ENCODE data around the gene METAP1D. TPM values are rescaled to one million over a fixed set of nuclear protein-coding genes. Genes with fewer than 3 reads are reported as not detected.

METAP1D gene
- total and polyA plus RNA-seq, 7 donors: 6.3 to 12.4 (median 10.0) TPM

GRCh38 chr2:172085460-172086159 lies 85.9 kb downstream of the METAP1D start, which contains the start of gene DLX1:
TSS of gene DLX1 (plus strand) at chr2:172085507. CDS start at chr2:172085678, 171 bp downstream.
- DNase-seq (no peak), ATAC-seq (peak in 2 of 4 donors; percentile 10 to 26)
- no peaks in the 10 kb centered on the region for H3K9me3 ChIP-seq
- H3K36me3 ChIP-seq (ENCODE audit: insufficient read depth in 1 of 2, low read depth in 1 of 2): no peaks in the 10 kb centered on the region
- H3K4me3 ChIP-seq: peak within 1 kb of the TSS; percentile 66
- TF ChIP-seq CTCF (IDR thresholded peaks at IDR 0.05): no peak
- WGBS, 3 donors: 3 to 4% (median 4%) methylated on average over 34 of the region's 34 CpGs
- intact Hi-C loops (cut with DNase I): no loop called here
- no peak within 1 kb of the TSS for H3K27ac ChIP-seq
- peaks cover 39% of the 10 kb centered on the region for H3K4me1 ChIP-seq
- peaks cover 0 to 99% (median 83%) of the 10 kb centered on the region in 3 donors for H3K27me3 ChIP-seq (ENCODE audit: insufficient read depth in 3 of 3, low read length in 2 of 3)

- H3K27ac ChIP-seq: no peak overlapping the region
- H3K9me3 ChIP-seq: no peaks in the 10 kb centered on the region
- ATAC-seq: no peak
- no peak for DNase-seq
- TF ChIP-seq CTCF (IDR thresholded peaks at IDR 0.05): no peak
- H3K27me3 ChIP-seq (ENCODE audit: insufficient read depth in 3 of 3, low read length in 2 of 3): peaks cover 0 to 100% (median 80%) of the 10 kb centered on the region in 3 donors
- peak overlapping the region; percentile 66 for H3K4me3 ChIP-seq
- H3K36me3 ChIP-seq (ENCODE audit: insufficient read depth in 1 of 2, low read depth in 1 of 2): no peaks in the 10 kb centered on the region
- H3K4me1 ChIP-seq: peaks cover 39% of the 10 kb centered on the region
- intact Hi-C loops (cut with DNase I): no loop called here
- 4 to 6% (median 5%) methylated on average over 54 of the region's 54 CpGs for WGBS, 3 donors
Observed at GRCh38 chr2:172086241-172087206, 86.8 kb downstream of the METAP1D start.

- Histone ChIP-seq H3K36me3 (ENCODE audit: insufficient read depth in 1 of 2, low read depth in 1 of 2) (no peaks in the 10 kb centered on the region), H3K4me3 (no peak overlapping the region), H3K27ac (no peak overlapping the region), H3K9me3 (no peaks in the 10 kb centered on the region), H3K27me3 (ENCODE audit: insufficient read depth in 3 of 3, low read length in 2 of 3) (peaks cover 3 to 100% (median 81%) of the 10 kb centered on the region in 3 donors), H3K4me1 (peaks cover 39% of the 10 kb centered on the region)
- no peak for DNase-seq
- 7 to 10% (median 9%) methylated on average over 31 of the region's 31 CpGs for WGBS, 3 donors
- no peak for ATAC-seq
- intact Hi-C loops (cut with DNase I): no loop called here
- no peak for TF ChIP-seq CTCF (IDR thresholded peaks at IDR 0.05)
Observed at GRCh38 chr2:172087207-172087779, 87.5 kb downstream of the METAP1D start.

- DNase-seq: no peak
- intact Hi-C loops (cut with DNase I): no loop called here
- Histone ChIP-seq H3K4me1 (peaks cover 36% of the 10 kb centered on the region), H3K4me3 (no peak overlapping the region), H3K27ac (no peak overlapping the region), H3K9me3 (no peaks in the 10 kb centered on the region), H3K36me3 (ENCODE audit: insufficient read depth in 1 of 2, low read depth in 1 of 2) (no peaks in the 10 kb centered on the region), H3K27me3 (ENCODE audit: insufficient read depth in 3 of 3, low read length in 2 of 3) (peaks cover 6 to 100% (median 79%) of the 10 kb centered on the region in 3 donors)
- WGBS, 3 donors: 10 to 13% (median 13%) methylated on average over 22 to 23 of the region's 23 CpGs
- no peak for TF ChIP-seq CTCF (IDR thresholded peaks at IDR 0.05)
- no peak for ATAC-seq
Observed at GRCh38 chr2:172087780-172088244, 88.1 kb downstream of the METAP1D start.
